Measurements from ENCODE around the gene MCUB. TPM values are rescaled to one million over a fixed set of nuclear protein-coding genes. Genes with fewer than 3 reads are reported as not detected.

Gene MCUB
- total RNA-seq, 1 experiment from 2014 or later: 103 TPM

DNA sequence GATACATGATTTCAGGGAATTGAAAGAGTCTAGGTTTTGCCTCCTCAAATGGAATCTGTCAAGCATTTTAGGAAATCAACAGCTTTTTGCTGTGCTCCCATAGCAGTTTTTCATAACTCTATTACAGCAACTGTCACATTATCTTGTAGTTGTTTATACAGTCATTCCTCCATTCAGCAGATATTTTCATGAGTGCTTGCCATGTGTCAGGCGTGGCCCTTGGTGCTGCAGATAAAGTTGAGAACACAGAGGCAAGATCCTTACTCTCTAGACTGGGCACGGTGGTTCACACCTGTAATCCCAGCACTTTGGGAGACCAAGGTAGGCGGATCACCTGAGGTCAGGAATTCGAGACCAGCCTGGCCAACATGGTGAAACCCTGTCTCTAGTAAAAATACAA lies 67.3 kb downstream of the MCUB start:
- no peak for DNase-seq (ENCODE audit: low spot score)

- no peak for DNase-seq (ENCODE audit: low spot score)
Measured at GRCh38 chr4:109629775-109630174, 69.7 kb downstream of the MCUB start.

GRCh38 chr4:109631532-109632108 lies 71.6 kb downstream of the MCUB start:
- no peak for DNase-seq (ENCODE audit: low spot score)

- no peak for DNase-seq (ENCODE audit: low spot score)
Measured at GRCh38 chr4:109640644-109641043, 80.6 kb downstream of the MCUB start.

- no peak for DNase-seq (ENCODE audit: low spot score)
Measured at GRCh38 chr4:109645874-109646710, 86.0 kb downstream of the MCUB start.

DNA sequence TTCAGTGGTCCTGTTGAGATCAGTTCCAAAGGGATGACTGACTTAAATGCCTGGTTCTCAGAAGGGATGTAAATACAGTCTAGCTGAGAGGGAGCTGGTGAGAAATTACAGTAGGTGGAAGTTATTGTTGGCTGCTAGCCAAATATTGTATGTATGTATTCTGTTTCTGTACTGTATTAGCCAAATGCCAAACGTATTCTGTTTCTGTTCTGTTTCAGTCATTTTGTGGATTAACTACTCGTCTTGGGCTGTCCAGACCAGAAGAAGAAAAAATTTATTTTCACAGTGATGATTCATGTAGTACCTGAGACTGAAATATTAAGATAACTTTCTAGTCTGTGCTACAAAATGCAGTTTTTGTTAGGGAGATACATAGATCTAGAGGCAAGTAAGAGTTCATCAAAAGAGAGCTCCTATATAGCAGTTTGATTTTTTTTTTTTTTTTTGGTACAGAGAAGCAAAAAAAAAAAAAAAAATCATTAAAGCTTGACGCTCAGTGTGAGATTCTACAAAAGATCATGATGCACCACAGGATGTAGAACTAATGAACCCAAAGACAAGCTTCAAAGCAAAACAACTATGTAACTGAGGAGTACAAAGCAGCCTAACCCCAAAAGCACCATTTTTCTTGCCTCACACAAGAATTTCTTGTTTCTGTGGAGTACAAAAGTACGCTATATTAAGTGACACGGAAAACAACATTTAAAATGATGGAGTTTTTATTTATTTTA lies 88.4 kb downstream of the MCUB start:
- no peak for DNase-seq (ENCODE audit: low spot score)

GRCh38 chr4:109648997-109649575 lies 89.0 kb downstream of the MCUB start:
- DNase-seq (ENCODE audit: low spot score): no peak

DNA sequence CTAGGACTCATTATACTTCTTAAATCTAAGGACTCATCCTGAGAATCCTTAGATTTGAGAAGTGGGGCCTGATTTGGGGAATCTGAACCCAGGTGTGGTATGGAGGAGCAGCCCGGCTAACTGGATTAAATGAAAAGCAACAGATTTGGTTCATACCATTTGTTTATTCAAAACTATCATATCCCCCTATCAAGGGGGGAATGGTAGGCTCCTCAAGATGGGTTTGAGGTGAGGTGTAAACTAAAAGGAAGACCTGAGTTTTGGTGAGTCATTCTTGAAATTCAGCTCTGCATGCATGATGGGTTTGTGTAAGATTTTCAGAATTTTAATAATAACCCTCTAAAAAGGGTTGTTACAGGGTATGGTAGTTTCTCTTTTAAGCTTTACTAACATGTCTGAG lies 89.8 kb downstream of the MCUB start:
- DNase-seq (ENCODE audit: low spot score): no peak

DNA sequence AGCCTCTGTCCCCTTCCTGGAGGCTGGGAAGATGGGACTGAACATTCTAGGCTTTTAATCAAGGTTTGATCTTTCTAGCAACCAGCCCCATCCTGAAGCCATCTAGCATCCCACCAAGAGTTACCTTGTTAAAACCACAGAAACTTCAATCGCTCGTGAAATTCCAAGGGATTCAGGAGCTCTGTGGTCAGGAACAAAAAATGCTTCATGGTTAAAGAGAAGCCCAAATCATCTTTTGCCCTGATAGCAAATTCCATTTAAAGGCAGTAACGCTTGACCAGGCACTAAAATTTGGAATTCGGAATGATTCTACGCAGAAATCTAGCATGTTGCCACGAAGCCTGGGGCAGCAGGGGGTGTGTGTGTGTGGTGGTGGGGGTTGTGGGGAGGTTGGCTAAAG lies 95.3 kb downstream of the MCUB start:
- DNase-seq (ENCODE audit: low spot score): no peak

DNA sequence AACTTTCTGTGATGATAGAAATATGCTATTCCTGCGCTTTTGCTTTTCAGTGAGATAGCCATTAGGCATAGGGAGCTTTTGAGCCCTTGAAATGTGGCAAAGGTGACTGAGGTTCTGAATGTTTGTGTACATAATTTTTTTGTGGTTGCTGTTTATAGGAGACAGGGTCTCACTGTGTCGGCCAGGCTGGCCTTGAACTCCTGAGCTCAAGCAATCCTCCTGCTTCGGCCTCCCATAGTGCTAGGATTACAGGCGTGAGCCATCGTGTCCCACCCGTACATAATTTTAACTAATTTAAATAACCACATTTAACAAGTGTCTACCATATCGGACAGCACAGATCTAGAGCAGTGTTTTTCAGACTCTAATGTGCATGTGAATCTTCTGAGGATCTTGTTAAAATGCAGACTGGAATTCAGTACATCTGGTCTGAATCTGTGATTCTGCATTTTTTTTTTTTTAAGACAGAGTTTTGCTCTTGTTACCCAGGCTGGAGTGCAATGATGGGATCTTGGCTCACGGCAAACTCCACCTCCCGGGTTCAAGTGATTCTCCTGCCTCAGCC lies 97.9 kb downstream of the MCUB start:
- DNase-seq (ENCODE audit: low spot score): no peak

- no peak for DNase-seq (ENCODE audit: low spot score)
Measured at GRCh38 chr4:109658871-109659410, 98.9 kb downstream of the MCUB start.

- no peak for DNase-seq (ENCODE audit: low spot score)
Measured at GRCh38 chr4:109662116-109662515, 102.1 kb downstream of the MCUB start.

GRCh38 chr4:109662771-109663170 lies 102.7 kb downstream of the MCUB start:
- DNase-seq (ENCODE audit: low spot score): no peak

- DNase-seq (ENCODE audit: low spot score): no peak
Measured at GRCh38 chr4:109665783-109666485, 105.9 kb downstream of the MCUB start.

DNA sequence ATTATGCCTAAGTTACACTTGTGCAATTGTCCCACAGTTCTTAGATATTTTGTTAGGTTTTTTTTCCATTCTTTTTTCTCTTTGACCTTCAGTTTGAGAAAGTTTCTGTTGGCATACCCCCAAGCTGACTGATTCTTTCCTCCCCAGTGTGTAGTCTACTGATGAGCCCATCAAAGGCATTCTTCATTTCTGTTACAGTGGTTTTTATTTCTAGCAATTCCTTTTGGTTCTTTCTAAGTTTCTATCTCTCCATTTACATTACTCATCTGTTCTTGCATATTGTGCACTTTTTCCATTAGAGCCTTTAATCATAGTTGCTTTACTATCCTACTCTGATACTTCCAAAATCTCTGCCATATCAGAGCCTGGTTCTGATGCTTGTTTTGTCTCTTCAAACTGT lies 111.3 kb downstream of the MCUB start:
- no peak for DNase-seq (ENCODE audit: low spot score)

- no peak for DNase-seq (ENCODE audit: low spot score)
Measured at GRCh38 chr4:109672169-109672930, 112.3 kb downstream of the MCUB start.

DNA sequence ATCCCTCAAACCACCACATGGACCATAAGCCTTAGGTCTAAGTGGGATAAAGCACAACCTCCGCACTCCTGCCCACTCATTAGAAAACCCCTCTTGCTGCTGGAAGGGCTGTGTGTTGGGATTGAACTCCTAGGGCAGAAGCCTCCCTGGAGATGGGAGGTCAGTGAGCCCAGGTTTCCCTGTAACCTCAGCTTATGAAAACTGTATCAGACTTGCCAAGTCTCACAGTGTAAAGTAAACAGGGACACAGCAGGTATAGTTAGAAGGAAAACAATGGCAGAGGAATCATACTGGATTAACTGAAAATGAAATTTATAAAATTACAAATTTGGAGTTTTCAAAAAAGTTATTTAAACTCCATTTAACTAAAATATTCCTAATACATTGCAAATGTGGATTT lies 113.3 kb downstream of the MCUB start:
- no peak for DNase-seq (ENCODE audit: low spot score)

GRCh38 chr4:109675181-109675580 lies 115.1 kb downstream of the MCUB start:
- no peak for DNase-seq (ENCODE audit: low spot score)

DNA sequence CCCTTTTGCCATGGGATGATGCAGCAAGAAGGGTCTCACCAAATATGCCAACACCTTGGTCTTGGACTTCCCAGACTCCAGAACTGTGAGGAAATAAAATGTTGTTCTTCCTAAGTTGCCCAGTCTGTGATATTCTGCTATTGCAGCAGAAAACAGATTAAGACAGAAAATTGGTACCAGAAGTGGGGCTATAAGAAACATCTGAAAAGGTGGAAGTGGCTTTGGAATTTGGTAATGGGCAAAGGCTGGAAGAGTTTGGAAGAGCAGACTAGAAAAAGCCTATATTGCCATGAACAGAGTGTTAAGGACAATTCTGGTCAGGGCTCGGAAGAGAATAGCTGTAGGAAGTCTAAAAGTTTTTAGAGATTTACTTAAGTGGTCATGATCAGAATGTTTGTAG lies 115.8 kb downstream of the MCUB start:
- no peak for DNase-seq (ENCODE audit: low spot score)

GRCh38 chr4:109676886-109677285 lies 116.8 kb downstream of the MCUB start:
- no peak for DNase-seq (ENCODE audit: low spot score)

Data from A172 (cell line).